HepG2 (cell line): Measurements from ENCODE around the gene NLGN2. TPM values are rescaled to one million over a fixed set of nuclear protein-coding genes. Genes with fewer than 3 reads are reported as not detected.

ENCODE experiments used
- ATAC-seq: fragments of 200-7000 bp; cut with Tn5 transposase; 3 replicates; pipeline ENCODE4 v1.9.1; 2020; ENCODE audit warnings: mild to moderate bottlenecking, moderate library complexity
- BruUV-seq: library from RNA; stranded (reverse); fragments of 400-500 nt; replicated peaks from 2 replicates; lab custom pipeline; 2021; lab: Mats Ljungman, UMichigan
- CTCF ChIA-PET: fragments of 300-600 bp; formaldehyde crosslinking; extraction: SDS; loops from one replicate; lab custom pipeline; 2021; ENCODE audit warnings: low total read pairs, inconsistent platforms, low intra/inter-chr PET ratio; lab: Yijun Ruan, JAX
- POLR2A ChIA-PET: fragments of 350-600 bp; sonication (Branson Sonifier 250); formaldehyde crosslinking; loops from one replicate; lab custom pipeline; 2020; ENCODE audit warnings: antibody characterized with exemption, inconsistent platforms; lab: Yijun Ruan, JAX
- DNase-seq: peaks from one replicate; pipeline ENCODE4 v3.0.0-alpha.2; 2015; ENCODE audit warnings: low spot score
- FAIRE-seq: peaks from 3 replicates; lab custom pipeline; 2011; peaks lifted over from hg19 to GRCh38; lab: Jason Lieb, UNC
- H2AFZ ChIP-seq: one replicate; pipeline ENCODE4 v1.6.1; 2011; ENCODE audit warnings: low read length, inconsistent platforms
- H3K27ac ChIP-seq: fragments of 300-600 bp; 3 replicates; pipeline ENCODE4 v1.8.0; 2011; ENCODE audit warnings: mixed run types, mild to moderate bottlenecking, mixed read lengths, low read length, inconsistent platforms; ENCODE audit not compliant: insufficient read depth; ENCODE audit errors: extremely low read length
- H3K27me3 ChIP-seq, 2 experiments: fragments of 200-600 bp in 1 of 2; 2 replicates in 1 of 2; 3 replicates in 1 of 2; pipeline versions ENCODE4 v1.6.0 to v1.8.0; 2011; ENCODE audit warnings: low read length in 2 of 2, mild to moderate bottlenecking in 2 of 2, moderate library complexity in 2 of 2, inconsistent platforms in 1 of 2; ENCODE audit not compliant: insufficient read depth in 2 of 2, control insufficient read depth in 1 of 2
- H3K36me3 ChIP-seq, 2 experiments: fragments of 200-600 bp in 1 of 2; replicated peaks in 1 of 2; 2 replicates in 1 of 2; 3 replicates in 1 of 2; pipeline versions ENCODE4 v1.5.1 to v1.8.0; 2011; ENCODE audit warnings: low read length in 2 of 2, inconsistent platforms in 1 of 2; ENCODE audit not compliant: insufficient read depth in 2 of 2, control insufficient read depth in 1 of 2
- H3K4me1 ChIP-seq: 2 replicates; pipeline ENCODE4 v1.5.1; 2012; ENCODE audit warnings: low read length, inconsistent platforms; ENCODE audit not compliant: insufficient read depth
- H3K4me2 ChIP-seq: 2 replicates; pipeline ENCODE4 v1.6.0; 2011; ENCODE audit warnings: low read depth, low read length, inconsistent platforms
- H3K4me3 ChIP-seq, 3 experiments: fragments of 200-600 bp in 1 of 3; sonication (generic), shearing (Covaris generic) in 1 of 3; replicated peaks in 1 of 3; 2 replicates each; pipeline ENCODE4 v1.5.1; 2011 to 2016; ENCODE audit warnings: low read length in 3 of 3, inconsistent platforms in 2 of 3, low read depth in 2 of 3, mild to moderate bottlenecking in 2 of 3, control low read depth in 1 of 3, mixed read lengths in 1 of 3; ENCODE audit not compliant: insufficient read depth in 1 of 3
- H3K79me2 ChIP-seq: one replicate; pipeline ENCODE4 v1.6.1; 2011; ENCODE audit warnings: low read length, inconsistent platforms; ENCODE audit not compliant: insufficient read depth
- H3K9ac ChIP-seq: 2 replicates; pipeline ENCODE4 v1.6.0; 2011; ENCODE audit warnings: mild to moderate bottlenecking, low read depth, low read length, inconsistent platforms; ENCODE audit not compliant: insufficient read depth
- H3K9me3 ChIP-seq: 2 replicates; pipeline ENCODE4 v1.5.1; 2012; ENCODE audit warnings: mild to moderate bottlenecking, low read length
- H4K20me1 ChIP-seq: 2 replicates; pipeline ENCODE4 v1.6.0; 2011; ENCODE audit warnings: inconsistent platforms, mild to moderate bottlenecking, low read length, moderate library complexity; ENCODE audit not compliant: insufficient read depth
- BCLAF1 ChIP-seq: fragments of 450-650 bp; IDR thresholded peaks from 2 replicates; pipeline ENCODE4 v1.6.1; 2017; ENCODE audit warnings: mild to moderate bottlenecking
- HDAC1 ChIP-seq: sonication (generic); formaldehyde crosslinking; IDR thresholded peaks from 2 replicates; pipeline ENCODE4 v1.5.1; 2020; ENCODE audit warnings: mild to moderate bottlenecking, missing genetic modification reagents
- HDAC2 ChIP-seq: sonication (generic); formaldehyde crosslinking; IDR thresholded peaks from 2 replicates; pipeline ENCODE4 v1.4.0; 2020; ENCODE audit warnings: missing genetic modification reagents
- HOXD1 ChIP-seq: sonication (generic); formaldehyde crosslinking; IDR thresholded peaks from 2 replicates; pipeline ENCODE4 v1.5.0; 2020; ENCODE audit warnings: missing genetic modification reagents
- KDM2A ChIP-seq: sonication (generic); formaldehyde crosslinking; IDR thresholded peaks from 2 replicates; pipeline ENCODE4 v1.4.0; 2020; ENCODE audit warnings: low read depth, missing genetic modification reagents, borderline replicate concordance
- SMAD9 ChIP-seq: sonication (generic); formaldehyde crosslinking; IDR thresholded peaks from 2 replicates; pipeline ENCODE4 v1.5.1; 2020; ENCODE audit warnings: mild to moderate bottlenecking, missing genetic modification reagents
- ZFP82 ChIP-seq: sonication (generic); formaldehyde crosslinking; IDR thresholded peaks from 2 replicates; pipeline ENCODE4 v1.5.1; 2020; ENCODE audit warnings: mild to moderate bottlenecking, missing genetic modification reagents, borderline replicate concordance
- ZNF10 ChIP-seq: sonication (generic); formaldehyde crosslinking; IDR thresholded peaks from 2 replicates; pipeline ENCODE4 v1.4.0; 2020; ENCODE audit warnings: mild to moderate bottlenecking, low read depth, missing genetic modification reagents, borderline replicate concordance
- ZNF17 ChIP-seq: sonication (generic); formaldehyde crosslinking; IDR thresholded peaks from 2 replicates; pipeline ENCODE4 v1.5.0; 2020; ENCODE audit warnings: mild to moderate bottlenecking, missing genetic modification reagents
- ZNF33A ChIP-seq: sonication (generic); formaldehyde crosslinking; IDR thresholded peaks from 2 replicates; pipeline ENCODE4 v1.5.1; 2020; ENCODE audit warnings: missing genetic modification reagents, mild to moderate bottlenecking, moderate library complexity, borderline replicate concordance
- ZNF550 ChIP-seq: sonication (generic); formaldehyde crosslinking; IDR thresholded peaks from 2 replicates; pipeline ENCODE4 v1.4.0; 2020; ENCODE audit warnings: mild to moderate bottlenecking, missing genetic modification reagents, borderline replicate concordance
- ZNF563 ChIP-seq: sonication (generic); formaldehyde crosslinking; IDR thresholded peaks from 2 replicates; pipeline ENCODE4 v1.8.0; 2022; ENCODE audit warnings: mild to moderate bottlenecking, moderate library complexity, missing genetic modification reagents
- WGBS: methylation state at CpG from one replicate; pipeline ENCODE4 v1.1.6; 2017; ENCODE audit warnings: low lambda C conversion rate; 5-methylcytosine and 5-hydroxymethylcytosine counted together
- in situ Hi-C: cut with HindIII; loops from 2 replicates; pipeline ENCODE4 v1.10.0; 2017; ENCODE audit warnings: low pct_unique_long_range_greater_than_20kb; ENCODE audit not compliant: extremely low pct_ligation_motif_present
- intact Hi-C: fragments of 100-400 bp; cut with micrococcal nuclease; formaldehyde crosslinking; loops from one replicate; pipeline ENCODE4 v1.10.0; 2022; ENCODE audit not compliant: unreplicated experiment
- polyA plus RNA-seq, 8 experiments: library from polyadenylated mRNA; depleted of rRNA in 3 of 8; stranded (reverse) in 7 of 8; unstranded in 1 of 8; fragments of >200 nt; fragmentation: Illumina TruSeq in 4 of 8; extraction: Trizol in 4 of 8; gene quantifications; 2 replicates each; pipeline versions ENCODE4 v1.2.1 to v1.2.3, GENCODE V29; 2011 to 2016; ENCODE audit warnings: low read depth in 4 of 8, missing spikeins in 1 of 8, mixed read lengths in 1 of 8; ENCODE audit not compliant: insufficient read depth in 1 of 8
- total RNA-seq, 5 experiments: library from RNA; depleted of rRNA; stranded (reverse); fragments of >200 nt; fragmentation: Illumina TruSeq; extraction: Trizol; gene quantifications; 2 replicates each; pipeline ENCODE4 v1.2.3, GENCODE V29; 2016; ENCODE audit warnings: low read depth in 1 of 5
- TF ChIP-seq, protein P1 (sequence below): sonication (generic); formaldehyde crosslinking; IDR thresholded peaks from 2 replicates; pipeline ENCODE4 v1.4.0; 2020; ENCODE audit warnings: missing genetic modification reagents, borderline replicate concordance
- TF ChIP-seq, protein P2 (sequence below): sonication (generic); formaldehyde crosslinking; IDR thresholded peaks from 2 replicates; pipeline ENCODE4 v1.8.0; 2022; ENCODE audit warnings: mild to moderate bottlenecking, missing genetic modification reagents; ENCODE audit not compliant: insufficient replicate concordance
- TF ChIP-seq, protein P3 (sequence below): sonication (generic); formaldehyde crosslinking; IDR thresholded peaks from 2 replicates; pipeline ENCODE4 v1.5.0; 2020; ENCODE audit warnings: mild to moderate bottlenecking, missing genetic modification reagents, borderline replicate concordance

NLGN2 gene
- total and polyA plus RNA-seq, 2 of the 13 experiments (the other 11 are each of a cell fraction or from before 2014, with no cell fraction given), result 1.9 to 11.0 TPM

- Histone ChIP-seq H3K27ac (no peak overlapping the region), H3K9me3 (no peaks in the 10 kb centered on the region), H3K36me3 (0 out of 5 replicates have a peak, but pooled peaks cover 0 to 2% of the 10 kb centered on the region in 2 experiments), H3K4me2 (no peak overlapping the region), H3K4me3 (no peak overlapping the region), H3K79me2 (no peaks in the 10 kb centered on the region), H2AFZ (no peak overlapping the region), H3K9ac (no peak overlapping the region), H3K27me3 (no peaks in the 10 kb centered on the region; a peak in 1 of 5 replicates), H4K20me1 (no peaks in the 10 kb centered on the region), H3K4me1 (peaks cover 10% of the 10 kb centered on the region)
- in situ Hi-C loops (no loop called here), intact Hi-C loops (no loop called here)
- ATAC-seq (no peak), FAIRE-seq (no peak), DNase-seq (no peak)
- ChIA-PET CTCF (no interaction called here), POLR2A (no interaction called here)
- no TSS peak for BruUV-seq
- WGBS, result 98% methylated on average over 52 of the region's 58 CpGs
- no peak for TF ChIP-seq ZNF10
- no peak for TF ChIP-seq BCLAF1
- TF ChIP-seq, protein P1, sequence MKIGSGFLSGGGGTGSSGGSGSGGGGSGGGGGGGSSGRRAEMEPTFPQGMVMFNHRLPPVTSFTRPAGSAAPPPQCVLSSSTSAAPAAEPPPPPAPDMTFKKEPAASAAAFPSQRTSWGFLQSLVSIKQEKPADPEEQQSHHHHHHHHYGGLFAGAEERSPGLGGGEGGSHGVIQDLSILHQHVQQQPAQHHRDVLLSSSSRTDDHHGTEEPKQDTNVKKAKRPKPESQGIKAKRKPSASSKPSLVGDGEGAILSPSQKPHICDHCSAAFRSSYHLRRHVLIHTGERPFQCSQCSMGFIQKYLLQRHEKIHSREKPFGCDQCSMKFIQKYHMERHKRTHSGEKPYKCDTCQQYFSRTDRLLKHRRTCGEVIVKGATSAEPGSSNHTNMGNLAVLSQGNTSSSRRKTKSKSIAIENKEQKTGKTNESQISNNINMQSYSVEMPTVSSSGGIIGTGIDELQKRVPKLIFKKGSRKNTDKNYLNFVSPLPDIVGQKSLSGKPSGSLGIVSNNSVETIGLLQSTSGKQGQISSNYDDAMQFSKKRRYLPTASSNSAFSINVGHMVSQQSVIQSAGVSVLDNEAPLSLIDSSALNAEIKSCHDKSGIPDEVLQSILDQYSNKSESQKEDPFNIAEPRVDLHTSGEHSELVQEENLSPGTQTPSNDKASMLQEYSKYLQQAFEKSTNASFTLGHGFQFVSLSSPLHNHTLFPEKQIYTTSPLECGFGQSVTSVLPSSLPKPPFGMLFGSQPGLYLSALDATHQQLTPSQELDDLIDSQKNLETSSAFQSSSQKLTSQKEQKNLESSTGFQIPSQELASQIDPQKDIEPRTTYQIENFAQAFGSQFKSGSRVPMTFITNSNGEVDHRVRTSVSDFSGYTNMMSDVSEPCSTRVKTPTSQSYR, result no peak
- TF ChIP-seq HDAC2 (CRISPR knock-in tag), result no peak
- TF ChIP-seq, protein P2, sequence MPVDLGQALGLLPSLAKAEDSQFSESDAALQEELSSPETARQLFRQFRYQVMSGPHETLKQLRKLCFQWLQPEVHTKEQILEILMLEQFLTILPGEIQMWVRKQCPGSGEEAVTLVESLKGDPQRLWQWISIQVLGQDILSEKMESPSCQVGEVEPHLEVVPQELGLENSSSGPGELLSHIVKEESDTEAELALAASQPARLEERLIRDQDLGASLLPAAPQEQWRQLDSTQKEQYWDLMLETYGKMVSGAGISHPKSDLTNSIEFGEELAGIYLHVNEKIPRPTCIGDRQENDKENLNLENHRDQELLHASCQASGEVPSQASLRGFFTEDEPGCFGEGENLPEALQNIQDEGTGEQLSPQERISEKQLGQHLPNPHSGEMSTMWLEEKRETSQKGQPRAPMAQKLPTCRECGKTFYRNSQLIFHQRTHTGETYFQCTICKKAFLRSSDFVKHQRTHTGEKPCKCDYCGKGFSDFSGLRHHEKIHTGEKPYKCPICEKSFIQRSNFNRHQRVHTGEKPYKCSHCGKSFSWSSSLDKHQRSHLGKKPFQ (CRISPR knock-in tag), result no peak
- no peak for TF ChIP-seq ZFP82 (CRISPR knock-in tag)
- TF ChIP-seq ZNF563 (CRISPR knock-in tag), result no peak
- TF ChIP-seq SMAD9 (CRISPR knock-in tag), result no peak
- TF ChIP-seq ZNF550 (CRISPR knock-in tag), result no peak
- TF ChIP-seq, protein P3, sequence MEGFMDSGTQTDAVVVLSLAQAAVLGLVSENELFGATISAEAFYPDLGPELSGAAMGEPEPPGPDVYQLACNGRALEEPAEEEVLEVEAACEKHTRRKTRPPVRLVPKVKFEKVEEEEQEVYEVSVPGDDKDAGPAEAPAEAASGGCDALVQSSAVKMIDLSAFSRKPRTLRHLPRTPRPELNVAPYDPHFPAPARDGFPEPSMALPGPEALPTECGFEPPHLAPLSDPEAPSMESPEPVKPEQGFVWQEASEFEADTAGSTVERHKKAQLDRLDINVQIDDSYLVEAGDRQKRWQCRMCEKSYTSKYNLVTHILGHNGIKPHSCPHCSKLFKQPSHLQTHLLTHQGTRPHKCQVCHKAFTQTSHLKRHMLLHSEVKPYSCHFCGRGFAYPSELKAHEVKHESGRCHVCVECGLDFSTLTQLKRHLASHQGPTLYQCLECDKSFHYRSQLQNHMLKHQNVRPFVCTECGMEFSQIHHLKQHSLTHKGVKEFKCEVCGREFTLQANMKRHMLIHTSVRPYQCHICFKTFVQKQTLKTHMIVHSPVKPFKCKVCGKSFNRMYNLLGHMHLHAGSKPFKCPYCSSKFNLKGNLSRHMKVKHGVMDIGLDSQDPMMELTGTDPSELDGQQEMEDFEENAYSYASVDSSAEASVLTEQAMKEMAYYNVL (CRISPR knock-in tag), result no peak
- no peak for TF ChIP-seq KDM2A
- no peak for TF ChIP-seq HOXD1
- TF ChIP-seq ZNF17 (CRISPR knock-in tag), result no peak
- TF ChIP-seq ZNF33A (CRISPR knock-in tag), result no peak
- no peak for TF ChIP-seq HDAC1 (CRISPR knock-in tag)
These were observed 645 bp downstream of the NLGN2 start for GRCh38 chr17:7408252-7408727.
